OCI-LY7 (cell line): Measurements from ENCODE around the gene MTG1. TPM values are rescaled to one million over a fixed set of nuclear protein-coding genes. Genes with fewer than 3 reads are reported as not detected.

Experiments
- BruUV-seq: library from RNA; stranded (reverse); fragments of 400-500 nt; replicated peaks from 2 replicates; lab custom pipeline; 2021; lab: Mats Ljungman, UMichigan
- CTCF ChIA-PET: fragments of 300-600 bp; sonication (Branson Sonifier 250); formaldehyde crosslinking; loops from one replicate; lab custom pipeline; 2022; ENCODE audit warnings: antibody characterized with exemption; ENCODE audit not compliant: unreplicated experiment; lab: Charles Lee
- POLR2A ChIA-PET: fragments of 300-600 bp; sonication (Branson Sonifier 250); formaldehyde crosslinking; loops from one replicate; lab custom pipeline; 2022; ENCODE audit warnings: antibody characterized with exemption; lab: Charles Lee
- DNase-seq: peaks from one replicate; pipeline ENCODE4 v3.0.0-alpha.2; 2015; ENCODE audit warnings: low spot score
- H2AFZ ChIP-seq: fragments of 200-600 bp; sonication (generic), shearing (Covaris generic); 2 replicates; pipeline ENCODE4 v1.6.1; 2014; ENCODE audit warnings: mild to moderate bottlenecking, antibody characterized with exemption, low read length, moderate library complexity
- H3K27ac ChIP-seq: fragments of 200-600 bp; sonication (generic); 2 replicates; pipeline ENCODE4 v1.5.1; 2014; ENCODE audit warnings: mixed run types, low read depth, mild to moderate bottlenecking, moderate library complexity, low read length, inconsistent platforms; ENCODE audit not compliant: poor library complexity, severe bottlenecking
- H3K36me3 ChIP-seq: fragments of 200-600 bp; sonication (generic); 2 replicates; pipeline ENCODE4 v1.6.1; 2014; ENCODE audit warnings: mild to moderate bottlenecking, antibody characterized with exemption, low read length, moderate library complexity, mixed read lengths; ENCODE audit not compliant: insufficient read depth
- H3K4me1 ChIP-seq: fragments of 200-600 bp; sonication (generic); 2 replicates; pipeline ENCODE4 v1.5.1; 2014; ENCODE audit warnings: mild to moderate bottlenecking, low read length; ENCODE audit not compliant: insufficient read depth, poor library complexity, severe bottlenecking
- H3K4me2 ChIP-seq: fragments of 200-600 bp; sonication (generic); 2 replicates; pipeline ENCODE4 v1.6.1; 2014; ENCODE audit warnings: mild to moderate bottlenecking, low read length
- H3K4me3 ChIP-seq: fragments of 200-600 bp; sonication (generic); 2 replicates; pipeline ENCODE4 v1.5.1; 2014; ENCODE audit warnings: mild to moderate bottlenecking, low read depth, low read length; ENCODE audit not compliant: poor library complexity, severe bottlenecking
- H3K79me2 ChIP-seq: fragments of 200-600 bp; sonication (generic); 2 replicates; pipeline ENCODE4 v1.6.1; 2016; ENCODE audit warnings: low read depth, mild to moderate bottlenecking, low read length, moderate library complexity, mixed read lengths; ENCODE audit not compliant: insufficient read depth
- H3K9me2 ChIP-seq: fragments of 200-600 bp; sonication (generic); 2 replicates; pipeline ENCODE4 v1.6.1; 2016; ENCODE audit warnings: mild to moderate bottlenecking, low read length, mixed read lengths; ENCODE audit not compliant: insufficient read depth
- H3K9me3 ChIP-seq: fragments of 200-600 bp; sonication (generic); 2 replicates; pipeline ENCODE4 v1.6.1; 2014; ENCODE audit warnings: mild to moderate bottlenecking, mixed run types, low read length, mixed read lengths
- H4K20me1 ChIP-seq: fragments of 200-600 bp; sonication (generic); 2 replicates; pipeline ENCODE4 v1.6.1; 2014; ENCODE audit warnings: mild to moderate bottlenecking, antibody characterized with exemption, low read length, moderate library complexity, mixed read lengths; ENCODE audit not compliant: insufficient read depth
- EZH2phosphoT487 ChIP-seq: fragments of 200-600 bp; sonication (generic); IDR thresholded peaks from 2 replicates; pipeline ENCODE4 v1.6.1; 2018; ENCODE audit warnings: low read depth, borderline replicate concordance, mild to moderate bottlenecking, mixed run types, antibody characterized with exemption, low read length, moderate library complexity, mixed read lengths
- intact Hi-C: fragments of 100-400 bp; cut with micrococcal nuclease; formaldehyde crosslinking; loops from one replicate; pipeline ENCODE4 v1.10.0; 2022; ENCODE audit not compliant: unreplicated experiment
- total RNA-seq, 2 experiments: library from RNA; depleted of rRNA in 1 of 2; stranded (reverse); fragments of >200 nt in 1 of 2; shearing (Covaris generic) in 1 of 2; gene quantifications; 2 replicates each; pipeline ENCODE4 v1.2.3, GENCODE V29; 2014 to 2022
- TF ChIP-seq, protein P1 (sequence below): fragments of 200-600 bp; sonication (generic); conservative IDR thresholded peaks from 2 replicates; pipeline ENCODE4 v1.5.1; 2014; ENCODE audit warnings: mild to moderate bottlenecking, antibody characterized with exemption, low read length, moderate library complexity, mixed read lengths

MTG1 gene
- total RNA-seq, 2 experiments from 2014 or later: 85.6 to 101 TPM

GRCh38 chr10:133357285-133358161 is 36.4 kb upstream of the MTG1 start, which contains the start of gene FUOM:
Gene FUOM, minus strand, starts transcription at chr10:133358019. Its CDS starts 12 bp downstream, at chr10:133358007.
- no peaks in the 10 kb centered on the region for H3K9me2 ChIP-seq
- H3K4me1 ChIP-seq: peaks cover 7% of the 10 kb centered on the region
- ChIA-PET POLR2A (interaction anchor here (0.6 to 0.8 kb wide), 3 partner anchors 26 to 55 kb away, joined by 3 read pairs; no protein-coding TSS in a partner anchor), CTCF (no interaction called here)
- no peaks in the 10 kb centered on the region for H3K9me3 ChIP-seq
- 0 out of 2 replicates have a peak within 1 kb of the TSS, but pooled peaks have one; percentile 28 for H2AFZ ChIP-seq
- DNase-seq: peak; percentile 84
- no TSS peak for BruUV-seq
- peak within 1 kb of the TSS; percentile 76 for H3K4me3 ChIP-seq
- intact Hi-C loops: loop anchor here (2.0 kb wide), 1 partner anchor 31 kb away; no protein-coding TSS in a partner anchor
- H4K20me1 ChIP-seq: no peaks in the 10 kb centered on the region
- no peaks in the 10 kb centered on the region for H3K79me2 ChIP-seq
- H3K4me2 ChIP-seq: peak within 1 kb of the TSS; percentile 80
- H3K36me3 ChIP-seq: 0 out of 2 replicates have a peak, but pooled peaks cover 2% of the 10 kb centered on the region
- no peak within 1 kb of the TSS for H3K27ac ChIP-seq
- TF ChIP-seq, protein P1, sequence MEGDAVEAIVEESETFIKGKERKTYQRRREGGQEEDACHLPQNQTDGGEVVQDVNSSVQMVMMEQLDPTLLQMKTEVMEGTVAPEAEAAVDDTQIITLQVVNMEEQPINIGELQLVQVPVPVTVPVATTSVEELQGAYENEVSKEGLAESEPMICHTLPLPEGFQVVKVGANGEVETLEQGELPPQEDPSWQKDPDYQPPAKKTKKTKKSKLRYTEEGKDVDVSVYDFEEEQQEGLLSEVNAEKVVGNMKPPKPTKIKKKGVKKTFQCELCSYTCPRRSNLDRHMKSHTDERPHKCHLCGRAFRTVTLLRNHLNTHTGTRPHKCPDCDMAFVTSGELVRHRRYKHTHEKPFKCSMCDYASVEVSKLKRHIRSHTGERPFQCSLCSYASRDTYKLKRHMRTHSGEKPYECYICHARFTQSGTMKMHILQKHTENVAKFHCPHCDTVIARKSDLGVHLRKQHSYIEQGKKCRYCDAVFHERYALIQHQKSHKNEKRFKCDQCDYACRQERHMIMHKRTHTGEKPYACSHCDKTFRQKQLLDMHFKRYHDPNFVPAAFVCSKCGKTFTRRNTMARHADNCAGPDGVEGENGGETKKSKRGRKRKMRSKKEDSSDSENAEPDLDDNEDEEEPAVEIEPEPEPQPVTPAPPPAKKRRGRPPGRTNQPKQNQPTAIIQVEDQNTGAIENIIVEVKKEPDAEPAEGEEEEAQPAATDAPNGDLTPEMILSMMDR: 0 out of 2 replicates have a peak, but pooled peaks have one; percentile 23
- no peak for TF ChIP-seq EZH2phosphoT487

GRCh38 chr10:133358162-133358924 is 35.6 kb upstream of the MTG1 start:
- DNase-seq: no peak
- no peaks in the 10 kb centered on the region for H3K79me2 ChIP-seq
- POLR2A ChIA-PET: interaction anchor here (0.8 to 1.0 kb wide), 2 partner anchors 32 to 34 kb away, joined by 3 read pairs; no protein-coding TSS in a partner anchor
- BruUV-seq: no TSS peak
- intact Hi-C loops: loop anchor here (2.0 kb wide), 1 partner anchor 30 kb away; no protein-coding TSS in a partner anchor
- no peaks in the 10 kb centered on the region for H3K9me3 ChIP-seq
- H3K27ac ChIP-seq: no peak overlapping the region
- H3K36me3 ChIP-seq: 0 out of 2 replicates have a peak, but pooled peaks cover 2% of the 10 kb centered on the region
- no peaks in the 10 kb centered on the region for H3K9me2 ChIP-seq
- no peak overlapping the region for H3K4me2 ChIP-seq
- no peak overlapping the region for H3K4me3 ChIP-seq
- TF ChIP-seq, protein P1: no peak
- no peak for TF ChIP-seq EZH2phosphoT487
- CTCF ChIA-PET: no interaction called here
- no peak overlapping the region for H2AFZ ChIP-seq
- no peaks in the 10 kb centered on the region for H4K20me1 ChIP-seq
- H3K4me1 ChIP-seq: peaks cover 7% of the 10 kb centered on the region
